GM19193 (cell line): Measurements from ENCODE around the gene CALHM3.

Source experiments
- POLR2A ChIP-seq: IDR thresholded peaks from 4 replicates; pipeline ENCODE4 v1.6.1; 2011; ENCODE audit not compliant: insufficient read depth, insufficient read length; ENCODE audit errors: extremely low read depth

CALHM3 gene

GRCh38 chr10:103429647-103430046 lies 49.4 kb downstream of the CALHM3 start:
- no peak for TF ChIP-seq POLR2A

GRCh38 chr10:103428989-103429643 lies 49.9 kb downstream of the CALHM3 start:
- TF ChIP-seq POLR2A: no peak

- no peak for TF ChIP-seq POLR2A
Measured at GRCh38 chr10:103427866-103428265, 51.2 kb downstream of the CALHM3 start.

- TF ChIP-seq POLR2A: no peak
Measured at GRCh38 chr10:103423748-103424147, 55.3 kb downstream of the CALHM3 start.
